ENCODE measurements around the gene CRB2.
"Not testable (repeated sequence)": the region's sequence is repeated elsewhere in the genome, so short reads cannot be mapped to it uniquely, and the experiment has no call there.

CRB2 gene

DNA sequence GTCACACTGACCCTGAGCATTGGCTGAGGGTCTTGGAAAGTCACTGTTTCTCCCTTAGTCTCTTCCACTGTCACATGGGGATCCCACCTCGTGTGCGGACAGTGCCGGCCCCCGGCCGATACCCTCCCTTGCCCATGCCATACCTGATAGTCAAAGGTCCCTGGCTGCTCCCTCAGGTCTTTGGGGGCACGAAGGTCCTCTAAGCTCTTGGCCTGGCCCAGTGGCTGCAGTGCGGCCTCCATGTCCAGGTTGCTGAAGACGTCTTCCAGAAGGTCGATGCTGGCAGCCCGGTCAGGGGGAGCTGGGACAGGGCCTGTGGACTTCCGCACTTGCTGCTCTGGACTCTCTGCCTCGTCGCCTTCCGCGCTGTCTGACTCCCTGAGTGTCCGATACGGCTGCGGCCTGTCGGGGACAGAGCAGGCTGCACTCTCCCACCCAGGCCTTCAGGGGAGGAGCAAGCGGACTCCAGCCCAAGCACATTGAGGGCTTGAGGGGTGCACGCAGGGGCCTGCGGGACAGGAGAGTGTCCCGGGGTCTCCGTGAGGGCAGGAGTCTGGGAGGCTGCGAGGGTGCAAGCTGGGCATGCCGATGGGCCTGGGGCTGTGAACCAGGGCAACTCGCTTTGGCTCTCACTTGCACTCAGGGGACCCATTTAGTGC is 27.6 kb downstream of the CRB2 start:
- no peak for DNase-seq

DNA sequence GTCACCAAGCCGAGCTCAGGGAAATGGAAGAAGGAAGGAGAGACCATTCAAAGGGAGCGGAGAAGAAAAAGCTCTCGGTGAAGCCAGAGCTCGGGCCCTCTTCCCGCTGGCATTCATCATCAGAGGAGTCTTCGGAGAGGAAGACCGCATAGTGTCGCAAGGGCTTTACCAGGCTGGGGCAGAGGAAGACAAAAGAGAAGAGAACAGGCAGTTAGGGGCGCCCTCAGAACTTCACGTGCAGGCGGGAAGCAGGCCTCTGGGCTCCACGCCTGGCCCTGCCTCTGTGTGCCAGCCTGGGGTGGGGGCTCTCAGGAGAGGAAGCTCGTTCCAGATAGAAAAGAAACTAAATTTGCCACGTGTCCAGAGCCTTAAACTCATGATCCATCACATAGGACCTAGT is 31.7 kb downstream of the CRB2 start:
- no peak for DNase-seq

DNA sequence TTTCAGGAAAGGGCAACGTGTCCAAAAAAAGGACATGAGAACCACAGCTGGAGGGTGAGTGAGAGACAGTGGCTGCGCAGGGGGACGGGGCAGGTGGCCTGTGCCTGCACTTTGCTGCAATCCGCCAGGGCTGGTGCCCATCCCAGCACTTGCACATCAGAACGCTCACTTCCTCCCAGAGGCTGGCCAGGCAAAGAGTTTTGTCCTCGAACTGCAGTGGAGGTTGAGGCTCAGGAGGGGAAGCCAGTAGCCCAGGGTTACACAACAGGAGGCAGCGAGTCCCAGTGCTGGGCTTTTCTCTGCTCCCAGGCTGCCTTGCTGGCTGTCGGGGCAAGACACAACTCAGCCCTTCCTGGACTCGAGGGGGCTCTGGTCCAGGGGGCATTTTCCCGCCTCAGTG is 33.1 kb downstream of the CRB2 start:
- DNase-seq: no peak

DNA sequence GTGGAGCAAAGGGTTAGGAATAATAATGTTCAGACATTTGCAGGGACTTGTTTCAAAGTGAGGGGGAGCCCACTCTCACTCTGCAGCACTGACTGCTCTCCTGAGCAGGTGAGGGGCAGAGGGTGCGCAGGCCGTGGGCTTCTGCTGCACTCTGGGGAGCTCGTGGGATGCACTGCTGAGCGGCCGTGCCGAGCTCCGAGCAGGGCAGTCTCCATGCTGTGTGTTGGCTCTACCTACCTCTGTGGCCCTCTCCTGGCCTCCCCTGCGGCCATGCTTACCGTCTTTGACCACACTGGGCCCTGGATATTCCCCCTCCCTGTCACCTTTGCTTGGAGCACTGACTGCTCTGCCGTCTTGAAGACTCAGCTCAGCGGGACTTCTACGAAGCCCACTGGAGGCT is 33.7 kb downstream of the CRB2 start:
- no peak for DNase-seq

DNA sequence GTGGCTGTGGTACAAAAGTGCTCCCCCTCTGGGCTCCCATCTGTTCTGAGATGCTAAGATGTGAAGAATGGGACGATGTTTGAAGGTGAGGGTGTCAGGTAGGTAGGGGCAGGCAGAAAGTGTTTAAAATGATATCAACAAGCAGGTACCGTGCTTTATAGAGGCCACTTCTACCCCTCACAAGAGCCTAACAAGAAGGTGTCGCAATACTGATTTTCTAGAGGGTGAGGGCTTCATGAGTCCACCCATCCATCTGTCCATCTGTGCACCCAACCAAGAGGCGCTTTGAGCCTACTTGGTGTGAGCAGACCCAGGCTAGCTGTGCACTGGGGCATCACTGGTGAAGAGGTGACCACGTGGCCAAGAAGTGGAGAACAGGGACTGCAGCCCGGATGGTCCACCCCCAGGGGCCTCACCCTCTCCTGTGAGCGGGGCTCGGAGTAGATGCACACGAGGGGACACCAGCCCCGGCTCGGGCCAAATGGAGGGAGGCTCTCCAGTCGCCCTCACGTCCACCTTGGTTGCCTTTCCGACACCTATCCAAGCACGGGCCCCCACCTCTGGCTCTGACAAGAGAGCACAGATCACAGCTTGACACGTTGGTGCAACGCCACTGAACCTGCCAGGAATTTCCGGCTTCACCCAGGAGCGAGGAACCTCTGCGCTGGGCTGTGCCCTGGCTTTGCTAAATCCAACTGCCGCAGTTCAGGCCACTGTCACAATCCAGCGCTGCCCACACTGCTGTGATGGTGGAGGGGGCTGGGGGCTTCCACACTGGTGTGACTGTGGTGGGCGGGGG is 34.5 kb downstream of the CRB2 start:
- no peak for DNase-seq

DNA sequence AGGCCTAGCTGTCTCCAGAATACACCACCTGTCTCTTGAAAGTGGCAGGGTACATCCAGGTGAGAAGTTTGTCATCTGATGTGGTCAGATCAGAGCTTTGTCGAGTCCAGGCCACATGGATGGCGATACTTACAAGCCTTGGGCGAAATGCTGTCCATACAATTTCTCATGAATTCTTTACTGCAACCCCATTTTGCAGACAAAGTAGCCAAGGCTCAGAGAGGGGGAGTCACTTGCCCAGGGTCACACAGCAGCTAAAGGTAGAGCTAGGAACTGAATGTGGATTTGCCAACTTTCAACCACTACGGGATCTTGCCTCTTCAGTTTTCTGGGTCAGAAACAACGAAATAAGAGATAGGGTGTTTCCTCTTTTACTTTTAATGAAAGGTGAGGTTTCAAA is 35.2 kb downstream of the CRB2 start:
- DNase-seq: no peak

DNA sequence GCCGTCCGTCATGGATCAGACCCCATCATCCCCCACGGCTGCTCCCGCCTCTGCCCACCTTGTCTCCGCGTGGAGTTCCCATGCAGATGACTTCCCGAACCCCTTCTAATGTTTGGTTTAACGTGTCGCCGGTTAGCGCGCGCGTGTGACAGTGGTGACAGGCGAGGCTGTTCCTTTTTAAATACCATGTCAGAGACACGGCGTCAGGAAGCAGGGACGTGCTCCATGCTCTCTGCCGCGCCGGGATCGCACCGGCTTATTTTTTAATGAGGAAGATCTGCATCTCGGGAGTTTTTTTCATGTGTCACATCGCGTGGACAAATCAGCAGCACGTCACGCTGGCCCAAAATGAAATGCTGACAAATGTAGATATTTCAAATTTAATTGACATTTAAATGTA is 35.9 kb downstream of the CRB2 start:
- no peak for DNase-seq

DNA sequence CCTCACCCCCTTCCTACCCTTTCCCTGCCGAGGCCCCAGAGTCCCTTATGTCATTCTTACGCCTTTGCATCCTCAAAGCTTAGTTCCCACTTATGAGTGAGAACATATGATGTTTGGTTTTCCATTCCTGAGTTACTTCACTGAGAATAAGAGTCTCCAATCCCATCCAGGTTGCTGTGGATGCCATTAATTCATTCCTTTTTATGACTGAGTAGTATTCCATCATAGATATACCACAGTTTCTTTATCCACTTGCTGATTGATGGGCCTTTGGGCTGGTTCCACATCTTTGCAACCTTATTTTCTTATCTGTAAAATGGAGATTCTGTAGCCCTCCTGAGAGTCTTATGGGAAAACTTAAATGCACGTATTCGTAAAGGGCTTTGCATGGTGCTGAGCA is 36.8 kb downstream of the CRB2 start:
- DNase-seq: no peak

DNA sequence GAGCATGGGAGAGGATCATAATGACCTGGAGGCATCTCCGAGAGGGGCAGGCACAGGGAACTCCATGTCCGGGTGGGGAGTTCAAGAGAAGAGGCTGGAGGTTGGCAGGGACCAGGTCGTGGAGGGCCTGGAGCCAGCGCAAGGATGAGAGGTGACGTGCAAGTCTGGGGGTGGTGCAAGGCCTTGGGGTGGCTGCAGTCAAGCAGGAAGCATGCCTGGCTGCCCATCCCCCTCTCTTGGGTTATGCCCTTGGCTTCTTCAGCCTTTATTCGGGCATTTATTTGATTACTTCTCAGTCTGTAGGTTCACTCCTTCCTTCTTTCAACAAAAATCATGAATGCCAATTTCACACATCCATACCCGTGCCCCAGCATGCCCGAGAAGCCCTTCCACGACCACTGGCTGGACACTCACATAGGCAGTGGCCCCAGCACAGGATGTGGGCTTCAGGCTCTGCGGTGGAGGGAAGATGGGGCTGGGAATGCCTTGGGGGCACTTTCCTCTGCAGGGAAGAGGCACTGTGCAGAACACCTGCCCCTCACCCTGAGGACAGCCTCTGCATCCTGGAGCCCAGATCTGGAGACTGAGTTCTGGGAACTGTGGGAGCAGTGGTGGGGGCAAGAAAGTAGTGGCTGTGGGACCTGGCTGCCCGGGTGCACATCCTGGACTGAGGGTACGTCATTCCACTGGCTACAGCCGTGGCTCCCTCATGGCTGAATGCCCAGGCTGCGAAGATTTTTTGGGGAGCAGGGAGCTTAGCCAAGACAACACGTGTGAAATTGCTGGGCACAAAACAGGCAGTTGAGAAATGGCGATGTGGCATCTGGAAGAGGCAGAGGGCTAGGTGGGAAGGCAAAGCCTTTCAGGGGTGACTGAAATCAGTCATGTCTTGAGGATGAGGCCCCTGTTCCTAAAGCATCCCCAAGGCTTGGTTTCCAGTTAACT is 38.6 kb downstream of the CRB2 start:
- no peak for DNase-seq

DNA sequence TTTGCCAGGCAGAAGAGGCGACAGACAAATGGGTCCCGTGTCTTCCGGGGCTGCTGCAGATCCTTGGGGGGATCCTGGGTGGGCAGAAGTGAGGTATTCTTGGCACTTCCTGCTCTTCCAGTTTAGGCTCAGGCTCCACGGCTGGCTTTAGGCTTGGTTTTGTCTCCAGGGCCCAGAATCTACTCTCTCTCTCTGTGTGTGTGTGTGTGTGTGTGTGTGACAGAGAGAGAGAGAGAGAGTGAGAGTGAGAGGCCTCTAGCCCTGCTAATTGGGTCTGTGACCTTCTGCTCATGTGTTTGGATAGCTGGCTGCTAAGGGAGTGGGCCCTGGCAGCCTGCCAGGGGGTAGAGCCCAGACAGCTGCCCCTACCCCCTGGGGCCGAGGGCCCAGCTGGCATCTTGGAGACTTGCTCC is 39.3 kb downstream of the CRB2 start:
- DNase-seq: no peak

DNA sequence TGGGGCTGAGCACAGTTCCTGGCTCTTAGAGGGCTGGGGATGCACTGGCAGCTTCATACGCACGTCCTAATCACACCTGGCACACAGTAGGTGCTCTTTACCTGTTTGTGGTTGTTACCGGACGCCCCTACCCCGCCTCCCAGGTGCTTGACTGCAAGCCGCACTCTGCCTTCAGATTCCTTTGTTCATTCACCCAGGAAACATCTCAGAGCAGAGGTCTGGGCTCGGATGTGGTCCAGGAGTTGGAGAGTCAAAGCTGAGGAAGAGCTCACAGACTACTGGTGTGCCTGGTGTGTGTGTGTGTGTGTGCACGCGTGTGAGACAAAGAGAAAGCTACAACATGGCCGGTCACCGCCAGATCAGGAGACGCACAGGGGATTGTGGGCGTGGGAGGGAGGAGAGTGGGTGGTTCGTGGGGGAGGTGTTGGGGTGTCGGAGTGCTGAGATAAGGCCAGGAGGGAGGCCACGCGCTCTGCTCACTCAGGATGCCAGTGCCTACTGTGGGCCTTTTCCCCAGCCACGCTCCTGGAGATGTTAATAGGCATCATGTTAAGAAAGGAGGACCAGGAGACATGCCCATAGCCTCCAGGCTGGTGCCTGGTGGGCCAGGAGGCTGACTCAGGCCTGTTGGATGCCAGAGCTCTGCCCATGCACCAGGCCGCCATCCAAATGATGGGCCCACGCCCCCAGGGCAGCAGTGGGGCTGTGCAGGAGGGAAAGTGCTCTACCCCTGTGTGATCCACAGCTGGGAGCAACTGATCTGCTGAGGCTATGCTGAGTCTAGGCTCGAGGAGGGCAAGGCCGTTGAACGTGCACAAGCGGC is 39.9 kb downstream of the CRB2 start:
- no peak for DNase-seq

DNA sequence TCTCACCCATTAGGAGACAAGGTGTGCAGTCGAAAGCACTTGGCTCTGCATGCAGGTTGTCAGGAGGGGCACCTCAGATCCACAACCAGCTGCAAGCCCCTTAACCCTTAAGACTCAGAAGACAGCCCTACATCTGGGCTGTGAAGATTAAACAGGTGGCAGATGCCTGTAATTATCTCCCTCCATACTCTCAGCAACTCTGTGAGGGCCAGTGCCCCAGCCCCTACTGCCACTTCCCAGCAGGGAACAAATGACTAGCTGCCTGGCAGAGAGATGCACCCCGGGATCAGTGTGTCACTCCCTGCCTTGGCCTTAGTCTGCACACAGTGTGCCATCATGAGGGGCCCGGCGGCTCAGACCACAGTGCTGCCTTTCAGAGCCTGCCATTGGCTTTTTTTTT is 42.0 kb downstream of the CRB2 start:
- no peak for DNase-seq

DNA sequence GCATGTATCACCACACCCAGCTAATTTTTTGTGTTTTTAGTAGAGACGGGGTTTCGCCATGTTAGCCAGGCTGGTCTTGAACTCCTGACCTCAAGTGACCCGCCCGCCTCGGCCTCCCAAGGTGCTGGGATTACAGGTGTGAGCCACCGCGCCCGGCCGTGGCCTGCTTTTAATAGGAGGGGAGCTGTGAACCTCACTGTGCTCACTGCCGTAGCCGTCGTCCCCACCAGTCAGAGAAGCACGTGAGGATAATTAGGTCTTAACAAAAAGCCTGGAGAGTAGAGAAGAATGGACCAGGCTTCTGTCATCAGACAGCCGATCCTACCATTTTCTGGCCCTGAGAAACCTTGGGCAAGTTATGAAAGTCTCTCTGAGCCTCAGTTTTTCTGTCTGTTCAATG is 42.9 kb downstream of the CRB2 start:
- not testable (repeated sequence) for DNase-seq

DNA sequence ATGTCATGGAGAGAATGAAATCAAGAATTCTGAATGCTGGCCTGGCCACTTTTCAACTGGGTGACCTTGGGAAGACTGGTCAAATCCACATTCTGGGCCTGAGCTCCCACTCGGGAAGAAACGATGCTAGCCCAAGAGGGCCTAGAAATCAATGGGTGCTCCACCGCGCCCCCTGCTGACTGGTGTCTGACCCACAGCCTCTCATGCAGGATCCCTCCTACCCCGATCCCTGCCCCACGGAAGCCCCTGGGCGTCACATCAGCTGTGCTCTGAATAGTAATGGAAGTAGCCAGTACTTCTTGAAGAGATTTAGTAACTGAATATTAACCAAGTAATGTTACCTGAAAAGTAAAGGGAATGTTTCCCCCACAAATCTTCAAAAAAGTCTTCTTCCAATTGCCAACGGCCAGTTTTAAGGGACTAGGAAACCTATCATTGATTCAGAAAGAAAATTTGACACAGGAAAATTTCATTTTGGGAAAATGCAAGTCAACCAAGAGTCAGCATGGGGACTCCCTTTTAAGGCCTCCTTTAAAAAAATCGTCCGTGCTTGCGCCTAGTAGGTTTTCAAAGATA is 43.9 kb downstream of the CRB2 start:
- DNase-seq: no peak

DNA sequence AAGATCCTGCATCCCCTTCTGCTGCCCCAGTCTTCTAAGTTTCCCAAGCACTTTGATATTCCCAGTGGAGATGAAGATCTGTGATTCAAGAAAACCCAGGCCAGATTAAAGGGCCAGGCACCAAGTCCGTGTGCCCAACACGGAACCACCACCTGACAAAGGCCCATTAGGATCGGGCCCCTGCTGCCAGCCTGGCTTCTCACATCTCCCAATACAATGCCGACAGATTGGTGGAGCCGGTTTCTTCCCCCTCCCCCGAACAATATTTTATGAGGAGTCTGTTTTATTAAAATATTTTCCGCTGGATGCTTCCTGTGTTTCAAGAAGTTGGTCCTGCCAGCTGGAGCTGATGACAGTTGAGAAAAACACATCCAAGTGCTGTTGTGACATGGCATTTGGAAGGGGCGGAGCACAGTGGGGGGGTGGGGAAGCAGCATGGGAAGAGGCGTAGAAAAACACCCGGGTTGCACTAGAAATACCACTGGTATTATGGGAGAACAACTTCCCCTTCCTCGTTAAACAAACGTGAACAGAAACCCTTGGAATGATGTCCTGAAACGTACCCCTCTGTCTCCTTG is 45.0 kb downstream of the CRB2 start:
- no peak for DNase-seq

DNA sequence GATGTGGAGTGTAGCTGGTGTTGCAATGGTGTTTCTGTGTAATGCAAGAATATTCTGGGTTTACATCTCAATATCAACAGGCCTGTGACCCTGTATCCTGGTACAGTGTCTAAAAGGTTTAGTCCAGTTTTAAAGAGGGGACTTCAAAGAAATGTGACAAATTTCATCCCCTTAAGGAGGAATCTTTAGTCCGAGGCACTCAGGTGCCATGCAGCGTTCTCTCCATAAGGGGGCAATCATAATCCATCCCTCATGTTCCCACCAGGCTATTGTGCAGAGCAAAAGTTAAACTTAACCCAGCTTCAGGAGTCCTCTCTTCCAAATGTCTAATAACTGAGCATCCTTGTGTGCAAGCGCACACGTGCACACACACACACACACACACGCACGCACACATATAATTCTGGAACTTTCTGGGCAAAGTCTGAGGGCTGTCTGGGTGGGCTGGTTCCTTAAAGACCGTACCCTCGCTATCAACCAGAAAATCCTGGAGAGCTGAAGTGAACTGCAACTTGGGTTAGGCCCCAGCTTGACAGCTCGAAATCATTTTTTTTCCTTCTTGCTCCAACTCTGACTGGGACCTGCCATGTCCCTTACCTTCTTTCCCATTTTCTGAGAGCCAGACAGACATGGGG is 46.0 kb downstream of the CRB2 start:
- no peak for DNase-seq

DNA sequence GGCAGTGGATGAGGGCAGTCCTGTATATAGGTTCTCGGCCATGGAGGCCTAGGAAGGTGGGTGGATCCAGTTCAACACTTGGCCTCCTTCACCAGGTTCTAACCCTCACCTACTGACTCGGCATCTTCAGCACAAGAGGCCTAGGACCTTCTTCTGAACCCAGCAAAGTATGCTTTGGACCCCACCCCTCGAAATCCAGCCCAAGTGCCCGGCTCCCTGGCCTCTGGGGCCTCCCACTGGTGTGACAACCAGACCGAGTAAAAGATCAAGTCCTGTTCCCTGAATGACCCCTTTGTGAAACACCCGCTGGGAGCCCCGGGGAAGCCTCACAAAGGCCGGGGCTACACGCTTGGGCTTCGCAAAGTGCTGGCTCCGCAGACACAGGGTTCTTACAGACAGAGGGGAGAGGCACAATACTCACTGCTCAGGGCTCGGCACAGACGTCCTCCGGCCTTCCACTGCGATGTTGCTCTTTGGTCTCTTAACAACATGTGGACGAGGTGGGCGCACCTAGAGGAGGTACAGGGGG is 47.0 kb downstream of the CRB2 start:
- no peak for DNase-seq

DNA sequence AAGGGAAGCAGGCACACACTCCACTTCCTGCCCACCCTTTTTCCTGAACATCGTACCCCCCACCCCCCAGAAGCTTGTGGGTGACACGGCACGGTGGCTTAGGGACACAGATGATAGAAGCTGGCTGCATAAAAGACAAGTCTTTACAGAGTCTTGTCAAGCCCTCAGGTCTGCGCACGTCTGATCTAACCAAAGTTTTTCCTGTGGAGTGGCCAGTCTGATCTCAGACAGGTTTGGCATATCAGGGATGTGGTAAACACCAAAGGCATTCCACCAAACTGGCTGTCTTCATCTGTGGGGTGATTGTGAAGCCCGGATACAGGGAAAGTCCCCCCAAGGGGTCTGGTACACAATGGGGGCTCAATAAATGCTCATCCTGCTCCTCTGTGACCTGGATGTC is 50.0 kb downstream of the CRB2 start:
- DNase-seq: no peak

DNA sequence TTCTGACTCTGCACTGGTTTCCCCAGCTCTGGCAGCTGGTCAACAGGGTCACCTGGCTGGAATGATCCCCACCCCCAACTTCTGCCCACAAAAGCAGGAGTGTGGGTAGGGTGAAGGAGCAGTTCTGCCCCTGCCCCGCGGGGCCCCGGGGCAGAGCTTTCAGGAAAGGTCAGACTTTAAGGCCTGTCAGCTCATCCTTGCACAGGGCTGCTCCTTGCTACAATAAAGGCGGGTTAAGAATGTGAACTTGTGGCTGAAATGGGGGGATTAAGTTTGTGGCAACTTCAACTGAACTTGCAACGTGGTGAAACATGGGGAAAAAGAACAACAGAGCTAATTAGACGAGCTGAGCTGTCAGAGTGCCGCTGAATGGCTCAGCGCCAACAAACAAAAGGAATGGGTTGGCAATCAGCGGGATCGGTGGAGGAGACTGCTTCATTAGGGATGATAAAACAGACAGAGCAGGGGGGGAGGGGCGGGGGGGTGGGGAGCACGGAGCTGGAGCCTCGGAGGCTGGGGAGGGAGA is 50.8 kb downstream of the CRB2 start:
- DNase-seq: no peak

DNA sequence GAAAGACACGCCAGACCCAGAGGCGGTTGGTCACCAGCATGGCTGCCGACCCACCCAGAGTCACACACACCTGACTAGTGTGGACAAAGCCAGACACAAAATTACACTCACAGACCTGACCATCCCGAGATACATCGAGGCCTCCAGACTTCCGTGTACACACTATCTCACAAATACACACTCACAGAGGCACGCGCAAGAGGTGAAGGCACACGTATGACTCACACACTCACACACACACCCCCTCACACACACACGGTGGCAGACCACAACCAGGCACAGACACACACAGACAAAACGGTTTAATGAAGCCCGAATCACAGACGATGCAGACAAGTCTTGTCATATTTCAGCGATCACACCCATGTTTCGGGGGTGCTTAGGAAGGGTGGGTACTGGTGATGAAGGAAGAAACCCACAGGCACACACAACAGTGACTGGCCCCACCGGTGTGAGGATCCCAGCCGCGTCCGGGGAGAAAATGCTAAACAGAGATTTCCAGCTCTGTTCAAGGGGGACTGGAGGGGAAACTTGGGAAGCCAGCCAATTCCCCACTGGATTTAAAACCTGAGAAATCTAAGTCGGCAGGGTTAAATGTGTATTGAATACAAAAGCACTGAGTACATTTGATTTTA is 51.3 kb downstream of the CRB2 start:
- DNase-seq: no peak

All from NCI-H1930 (cell line).